KG1 (cell line): ENCODE measurements around the gene MS4A4A.
"Not testable (repeated sequence)": the region's sequence is repeated elsewhere in the genome, so short reads cannot be mapped to it uniquely, and the experiment has no call there.

Experiments
- DNase-seq: peaks from one replicate; lab custom pipeline; 2025; lab: John Stamatoyannopoulos, UW

Gene MS4A4A

GRCh38 chr11:60280412-60280811 lies at the start of gene MS4A4A:
TSS of gene MS4A4A (plus strand) at chr11:60280666. CDS start at chr11:60280676, 10 bp downstream.
- peak; percentile 77 for DNase-seq

GRCh38 chr11:60230681-60231080 lies 49.8 kb upstream of the MS4A4A start:
- DNase-seq: no peak

- no peak for DNase-seq
Measured at GRCh38 chr11:60235321-60235720, 45.1 kb upstream of the MS4A4A start.

GRCh38 chr11:60240662-60241061 lies 39.8 kb upstream of the MS4A4A start:
- DNase-seq: no peak

GRCh38 chr11:60241786-60242185 lies 38.7 kb upstream of the MS4A4A start:
- no peak for DNase-seq

GRCh38 chr11:60242740-60243239 lies 37.7 kb upstream of the MS4A4A start, which contains the start of gene MS4A4E:
TSS of gene MS4A4E (minus strand) at chr11:60243137. CDS start at chr11:60230055, 13,082 bp downstream.
- no peak for DNase-seq

GRCh38 chr11:60251485-60252212 lies 28.8 kb upstream of the MS4A4A start:
- DNase-seq: peak; percentile 63

GRCh38 chr11:60252213-60253108 lies 28.0 kb upstream of the MS4A4A start:
- no peak for DNase-seq

- DNase-seq: no peak
Measured at GRCh38 chr11:60257956-60258722, 22.3 kb upstream of the MS4A4A start.

GRCh38 chr11:60261014-60261413 lies 19.5 kb upstream of the MS4A4A start:
- DNase-seq: no peak

GRCh38 chr11:60263402-60263801 lies 17.1 kb upstream of the MS4A4A start:
- no peak for DNase-seq

- DNase-seq: no peak
Measured at GRCh38 chr11:60264644-60265043, 15.8 kb upstream of the MS4A4A start.

GRCh38 chr11:60265373-60266214 lies 14.9 kb upstream of the MS4A4A start:
- DNase-seq: peak; percentile 67

- no peak for DNase-seq
Measured at GRCh38 chr11:60274416-60274815, 6.0 kb upstream of the MS4A4A start.

- DNase-seq: no peak
Measured at GRCh38 chr11:60281485-60281884, 1.0 kb downstream of the MS4A4A start.

GRCh38 chr11:60282286-60282685 lies 1.8 kb downstream of the MS4A4A start:
- DNase-seq: no peak

- not testable (repeated sequence) for DNase-seq
Measured at GRCh38 chr11:60285411-60286126, 5.1 kb downstream of the MS4A4A start.

GRCh38 chr11:60288531-60288930 lies 8.1 kb downstream of the MS4A4A start:
- DNase-seq: no peak

GRCh38 chr11:60292145-60292544 lies 11.7 kb downstream of the MS4A4A start:
- no peak for DNase-seq

- DNase-seq: no peak
Measured at GRCh38 chr11:60301178-60301577, 20.7 kb downstream of the MS4A4A start.
